Measurements from ENCODE around the gene SLC16A13. TPM values are rescaled to one million over a fixed set of nuclear protein-coding genes. Genes with fewer than 3 reads are reported as not detected.

Gene SLC16A13
- total and polyA plus RNA-seq, 10 of the 15 experiments (the other 5 are each of a cell fraction or from before 2014, with no cell fraction given) = 0.34 to 12.1 (median 3.3) TPM

DNA sequence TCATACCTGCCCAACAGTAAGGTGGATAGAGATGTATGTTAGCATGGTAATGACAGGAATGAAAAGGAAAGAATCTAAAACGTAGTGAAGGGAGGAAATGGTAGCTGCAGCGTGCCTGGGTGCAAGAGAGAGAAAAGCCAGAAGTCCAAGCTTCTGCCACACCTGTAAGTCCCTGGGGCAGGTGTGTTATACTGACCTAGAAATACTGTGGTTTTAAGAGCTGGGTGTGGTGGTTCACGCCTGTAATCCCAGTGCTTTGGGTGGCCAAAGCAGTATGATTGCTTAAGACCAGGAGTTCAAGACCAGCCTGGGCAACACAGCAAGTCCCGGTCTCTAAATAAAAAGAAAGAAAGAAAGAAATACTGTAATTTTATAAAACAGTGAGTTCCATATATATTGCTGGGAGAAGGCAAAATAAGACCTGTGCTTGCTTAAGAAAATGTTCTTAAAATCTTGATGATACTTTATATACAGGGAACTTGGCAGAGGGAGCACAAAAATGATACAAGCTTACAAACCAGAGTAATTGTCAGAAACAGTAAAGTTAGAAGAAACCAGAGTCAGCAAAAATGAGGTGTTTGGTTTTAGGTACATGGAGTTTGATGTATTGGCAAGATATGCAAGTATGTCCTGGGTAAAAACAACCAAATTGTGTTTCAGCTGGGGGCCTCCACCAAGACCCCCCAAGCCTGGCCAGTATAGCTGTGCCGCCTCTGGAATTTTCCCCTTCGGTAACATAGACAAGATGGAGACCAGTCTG, 33.3 kb upstream of the SLC16A13 start (continued):
- TF ChIP-seq TAF1 (IDR thresholded peaks at IDR 0.05; ENCODE audit: borderline replicate concordance, low read depth, low read length) (no peak), SMARCA5 (IDR thresholded peaks at IDR 0.05) (no peak), PML (IDR thresholded peaks at IDR 0.05; ENCODE audit: low read length) (no peak), EP300 (IDR thresholded peaks at IDR 0.05; ENCODE audit: borderline replicate concordance in 1 of 2, control insufficient read depth in 1 of 2, low read depth in 2 of 2, low read length in 2 of 2) (no peak), MXI1 (IDR thresholded peaks at IDR 0.05; ENCODE audit: low read depth, low read length) (no peak), YBX1 (IDR thresholded peaks at IDR 0.05) (no peak), NFIC (IDR thresholded peaks at IDR 0.05; ENCODE audit: low read depth, low read length) (no peak), RUNX3 (IDR thresholded peaks at IDR 0.05; ENCODE audit: low read length) (no peak), EGR1 (IDR thresholded peaks at IDR 0.05; ENCODE audit: borderline replicate concordance in 1 of 2, low read depth in 2 of 2, low read length in 2 of 2) (no peak)
- TF ChIP-seq, protein P1, sequence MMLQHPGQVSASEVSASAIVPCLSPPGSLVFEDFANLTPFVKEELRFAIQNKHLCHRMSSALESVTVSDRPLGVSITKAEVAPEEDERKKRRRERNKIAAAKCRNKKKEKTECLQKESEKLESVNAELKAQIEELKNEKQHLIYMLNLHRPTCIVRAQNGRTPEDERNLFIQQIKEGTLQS (IDR thresholded peaks at IDR 0.05; ENCODE audit: borderline replicate concordance, extremely low read depth, low read depth, low read length) = no peak
- TF ChIP-seq, protein P2, sequence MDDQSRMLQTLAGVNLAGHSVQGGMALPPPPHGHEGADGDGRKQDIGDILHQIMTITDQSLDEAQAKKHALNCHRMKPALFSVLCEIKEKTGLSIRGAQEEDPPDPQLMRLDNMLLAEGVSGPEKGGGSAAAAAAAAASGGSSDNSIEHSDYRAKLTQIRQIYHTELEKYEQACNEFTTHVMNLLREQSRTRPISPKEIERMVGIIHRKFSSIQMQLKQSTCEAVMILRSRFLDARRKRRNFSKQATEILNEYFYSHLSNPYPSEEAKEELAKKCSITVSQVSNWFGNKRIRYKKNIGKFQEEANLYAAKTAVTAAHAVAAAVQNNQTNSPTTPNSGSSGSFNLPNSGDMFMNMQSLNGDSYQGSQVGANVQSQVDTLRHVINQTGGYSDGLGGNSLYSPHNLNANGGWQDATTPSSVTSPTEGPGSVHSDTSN (IDR thresholded peaks at IDR 0.05; ENCODE audit: insufficient replicate concordance, low read depth, low read length) = no peak

Data from GM12878 (cell line).